Measurements from ENCODE around the gene PIGA.
A peak's percentile ranks its signal among the peaks of the same experiment; 100 is the strongest.
"Not testable (repeated sequence)": the region's sequence is repeated elsewhere in the genome, so short reads cannot be mapped to it uniquely, and the experiment has no call there.

PIGA gene

GRCh38 chrX:15320297-15320696 lies 15.0 kb downstream of the PIGA start:
- no peak for DNase-seq

- DNase-seq = no peak
Observed at GRCh38 chrX:15319075-15319474, 16.2 kb downstream of the PIGA start.

- no peak for DNase-seq
Observed at GRCh38 chrX:15315509-15315908, 19.8 kb downstream of the PIGA start, which contains the start of gene ASB11. Gene ASB11, minus strand, starts transcription at chrX:15315640. Its CDS starts 35 bp downstream, at chrX:15315605.

GRCh38 chrX:15314472-15314871 lies 20.9 kb downstream of the PIGA start:
- DNase-seq = no peak

GRCh38 chrX:15311119-15311518 lies 24.2 kb downstream of the PIGA start:
- DNase-seq = no peak

GRCh38 chrX:15310117-15310516 lies 25.2 kb downstream of the PIGA start:
- DNase-seq = no peak

GRCh38 chrX:15305899-15306298 lies 29.4 kb downstream of the PIGA start:
- not testable (repeated sequence) for DNase-seq

GRCh38 chrX:15301924-15302323 lies 33.4 kb downstream of the PIGA start:
- no peak for DNase-seq

GRCh38 chrX:15299941-15300851 lies 35.1 kb downstream of the PIGA start:
- DNase-seq = no peak

GRCh38 chrX:15298780-15299179 lies 36.5 kb downstream of the PIGA start:
- DNase-seq = no peak

GRCh38 chrX:15298201-15298600 lies 37.1 kb downstream of the PIGA start:
- no peak for DNase-seq

GRCh38 chrX:15293451-15293850 lies 41.9 kb downstream of the PIGA start:
- DNase-seq = no peak

GRCh38 chrX:15292861-15293260 lies 42.5 kb downstream of the PIGA start:
- DNase-seq = no peak

- DNase-seq = no peak
Observed at GRCh38 chrX:15277604-15278003, 57.7 kb downstream of the PIGA start.

GRCh38 chrX:15274946-15275345 lies 60.4 kb downstream of the PIGA start:
- no peak for DNase-seq

GRCh38 chrX:15273275-15273674 lies 62.0 kb downstream of the PIGA start:
- DNase-seq = not testable (repeated sequence)

GRCh38 chrX:15271757-15272156 lies 63.6 kb downstream of the PIGA start:
- no peak for DNase-seq

- peak; percentile 52 for DNase-seq
Observed at GRCh38 chrX:15269618-15270521, 65.5 kb downstream of the PIGA start, which contains the start of gene ASB9. Gene ASB9, minus strand, starts transcription at chrX:15270083. Its CDS starts 209 bp downstream, at chrX:15269874.

All from left hindlimb (tissue), 1 donor.